ENCODE data around the gene ANAPC7.
"Not testable (repeated sequence)": the region's sequence is repeated elsewhere in the genome, so short reads cannot be mapped to it uniquely, and the experiment has no call there.

ANAPC7 gene

GRCh38 chr12:110373962-110374611 is 29.4 kb downstream of the ANAPC7 start:
- no peak for DNase-seq

DNA sequence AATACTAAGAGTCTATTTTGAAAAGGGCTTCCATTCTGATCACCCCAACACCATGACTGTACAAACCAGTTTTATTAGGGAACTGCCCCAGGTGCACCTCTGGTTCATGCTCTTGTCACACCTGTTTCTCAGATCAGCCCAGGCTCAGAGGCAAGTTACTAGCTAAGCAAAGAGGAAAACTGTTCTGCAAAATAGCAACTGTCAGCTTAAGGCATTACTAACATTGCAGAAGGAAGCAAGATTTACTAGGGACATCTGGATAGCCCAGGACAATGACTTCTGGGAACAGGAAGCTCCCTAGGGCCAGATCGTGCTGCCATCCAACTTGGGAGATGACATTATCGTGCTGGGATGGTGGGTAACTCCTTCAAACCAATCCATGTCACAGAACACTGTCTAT is 30.1 kb downstream of the ANAPC7 start:
- DNase-seq: no peak

GRCh38 chr12:110373025-110373424 is 30.5 kb downstream of the ANAPC7 start:
- DNase-seq: no peak

GRCh38 chr12:110372056-110372425 is 31.5 kb downstream of the ANAPC7 start:
- DNase-seq: no peak

DNA sequence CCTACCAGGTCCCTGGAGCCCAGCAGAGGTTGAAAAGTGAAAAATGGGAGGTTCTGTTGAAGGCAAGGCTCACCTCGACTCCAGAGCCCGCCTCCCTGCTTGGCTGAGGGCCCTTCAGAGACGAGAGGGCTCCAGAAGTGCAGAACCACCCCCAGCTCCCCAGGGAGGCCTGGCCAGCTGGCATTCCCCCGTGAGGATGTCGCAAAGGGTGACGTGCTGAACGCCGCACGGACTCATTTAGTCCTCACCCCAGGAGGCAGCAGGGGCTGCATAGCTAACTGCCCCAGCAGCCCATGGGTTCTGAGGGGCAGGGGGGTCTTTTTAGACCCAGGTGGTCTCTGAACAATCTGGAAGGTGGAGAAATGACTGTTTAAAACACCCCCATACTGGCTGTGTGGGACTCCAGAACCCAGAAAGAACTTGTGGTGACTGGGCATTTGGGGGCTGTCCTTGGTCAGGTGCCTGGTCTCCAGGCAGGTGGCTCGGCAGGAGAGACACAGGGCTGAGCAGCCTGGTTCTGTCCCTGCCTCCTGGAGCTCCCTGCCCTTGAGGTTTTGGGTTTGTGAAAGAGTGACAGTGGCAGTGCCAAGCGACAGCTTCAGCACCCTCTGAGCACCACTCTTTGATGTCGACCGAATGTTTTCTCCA is 32.0 kb downstream of the ANAPC7 start:
- DNase-seq: no peak

DNA sequence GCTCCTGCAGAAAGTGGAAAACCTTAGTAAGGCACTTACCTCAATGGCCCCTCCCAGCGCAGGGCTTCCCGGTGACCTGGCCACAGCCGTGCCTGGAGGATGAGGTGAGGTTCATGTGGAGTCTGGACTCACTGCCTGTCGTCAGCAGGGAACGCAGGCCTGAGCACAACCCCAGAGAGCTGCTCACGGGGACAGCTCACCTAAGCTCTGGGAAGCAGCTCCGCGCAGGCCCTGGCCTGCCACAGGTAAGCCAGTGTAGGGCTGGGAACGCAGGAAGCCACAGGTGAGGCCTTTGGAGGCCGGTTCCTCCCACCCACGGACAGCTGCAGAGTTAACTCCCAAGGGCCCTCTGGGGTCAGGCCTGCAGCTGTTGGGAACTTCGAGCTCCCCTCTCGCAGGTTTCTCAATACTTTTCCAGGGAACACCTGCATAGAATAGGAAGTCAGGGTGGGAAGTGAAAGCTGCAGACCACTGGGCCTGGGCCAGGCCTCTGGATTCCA is 32.7 kb downstream of the ANAPC7 start:
- no peak for DNase-seq

- no peak for DNase-seq
These were observed 33.5 kb downstream of the ANAPC7 start for GRCh38 chr12:110369992-110370391.

DNA sequence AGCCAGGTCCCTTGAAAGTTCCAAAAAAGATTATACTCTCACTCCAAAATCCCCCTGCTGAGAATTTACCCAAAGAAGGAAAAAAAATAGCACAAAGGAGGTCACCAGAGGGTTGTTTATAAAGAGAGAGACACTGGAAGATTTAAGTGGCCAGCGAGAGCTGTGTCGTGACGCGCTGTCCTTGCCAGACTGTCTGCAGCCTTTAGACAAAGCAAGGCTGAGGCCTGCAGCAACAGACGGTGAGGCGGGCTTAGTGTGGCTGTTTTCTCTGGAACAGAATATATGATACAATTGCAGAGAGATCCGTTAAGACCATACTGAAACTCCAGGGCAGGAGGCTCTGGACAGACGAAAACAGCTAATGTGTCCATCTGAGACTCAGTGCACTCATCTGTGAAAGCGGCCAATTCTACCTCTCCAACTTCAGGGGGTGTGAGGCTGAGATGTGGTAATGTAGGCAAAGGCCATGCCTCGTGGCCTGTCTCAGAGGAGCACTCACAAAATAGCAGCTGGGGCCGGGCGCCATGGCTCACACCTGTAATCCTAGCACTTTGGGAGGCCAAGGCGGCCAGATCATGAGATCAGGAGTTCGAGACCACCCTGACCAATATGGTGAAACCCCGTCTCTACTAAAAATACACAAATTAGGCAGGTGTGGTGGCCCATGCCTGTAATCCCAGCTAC is 36.2 kb downstream of the ANAPC7 start:
- no peak for DNase-seq

DNA sequence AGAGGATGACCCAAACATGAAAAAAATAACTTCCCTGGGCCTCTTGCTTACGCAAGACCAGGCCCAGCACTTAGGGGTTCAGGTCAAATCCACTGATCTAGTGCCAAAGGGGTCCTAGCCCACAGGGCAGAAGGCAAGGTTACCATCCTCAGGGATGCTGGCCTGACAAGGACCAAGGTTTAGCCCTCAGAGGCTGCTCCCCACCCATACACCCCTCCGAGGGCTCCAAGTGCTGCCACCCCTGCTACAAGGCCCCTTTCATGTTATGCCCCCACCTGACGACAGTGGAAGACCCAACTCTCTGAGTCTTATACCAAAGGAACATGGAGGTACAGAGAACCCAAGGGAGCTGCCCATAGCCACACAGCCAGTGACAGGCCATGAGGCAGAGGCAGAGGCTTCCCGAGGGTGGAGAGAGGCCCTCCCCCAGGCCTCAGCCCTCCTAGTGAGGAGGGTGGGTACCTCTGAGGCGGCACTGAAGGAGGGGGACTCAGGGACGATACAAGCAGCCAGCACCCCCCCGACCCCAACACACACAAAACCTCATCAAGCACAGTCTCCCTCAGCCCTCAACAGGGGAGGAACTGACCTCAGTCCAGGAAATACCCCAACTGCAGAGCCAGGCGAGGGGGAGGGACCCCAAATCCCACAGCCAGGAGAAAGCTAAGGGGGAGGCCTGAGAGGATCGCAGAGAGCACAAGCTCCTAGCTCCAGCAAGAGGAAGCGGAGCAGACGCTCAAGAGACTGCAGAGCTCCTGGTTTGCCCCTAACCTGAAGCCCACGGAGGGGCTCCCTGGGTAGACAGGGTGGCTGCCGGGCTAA is 37.0 kb downstream of the ANAPC7 start:
- no peak for DNase-seq

- DNase-seq: no peak
These were observed 37.8 kb downstream of the ANAPC7 start for GRCh38 chr12:110365489-110366320.

DNA sequence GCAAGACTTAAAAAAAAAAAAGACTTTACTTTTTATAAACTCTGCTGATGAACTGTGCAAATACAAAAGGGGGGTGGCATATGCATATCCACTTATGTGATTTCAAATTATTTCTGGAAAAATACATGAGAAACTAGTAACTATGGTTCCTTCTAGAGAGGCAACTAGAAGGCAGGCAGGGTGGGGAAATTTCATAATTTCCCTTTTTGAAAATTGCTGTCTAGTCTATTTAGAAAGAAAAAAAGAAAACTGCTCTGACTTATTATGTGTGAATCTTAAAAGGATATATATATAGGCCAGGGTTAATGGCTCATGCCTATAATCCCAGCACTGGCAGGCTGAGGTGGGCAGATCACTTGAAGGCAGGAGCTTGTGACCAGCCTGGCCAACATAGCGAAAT is 42.3 kb downstream of the ANAPC7 start:
- DNase-seq: no peak

- not testable (repeated sequence) for DNase-seq
These were observed 45.0 kb downstream of the ANAPC7 start for GRCh38 chr12:110358384-110359097.

DNA sequence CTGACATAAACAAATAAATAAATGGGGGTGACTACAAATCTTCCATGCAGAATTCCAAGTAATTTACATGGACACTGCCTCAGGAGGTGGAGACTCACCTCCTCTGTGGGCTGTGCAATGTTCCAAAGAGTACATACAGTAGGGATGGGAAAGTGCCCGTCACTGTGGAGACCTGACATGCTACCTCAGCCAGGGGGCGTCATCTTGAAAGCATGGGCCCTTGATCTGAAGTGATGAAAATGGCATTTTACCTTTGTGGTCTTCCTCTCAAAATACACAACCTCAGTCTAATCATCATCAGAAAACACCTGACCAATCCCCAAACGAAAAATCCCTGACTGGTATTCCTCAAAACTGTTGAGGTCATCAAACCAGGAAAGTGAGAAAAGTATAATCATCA is 48.4 kb downstream of the ANAPC7 start:
- no peak for DNase-seq

- DNase-seq: no peak
These were observed 49.2 kb downstream of the ANAPC7 start for GRCh38 chr12:110354172-110354780.

GRCh38 chr12:110353211-110353965 is 50.1 kb downstream of the ANAPC7 start:
- DNase-seq: no peak

DNA sequence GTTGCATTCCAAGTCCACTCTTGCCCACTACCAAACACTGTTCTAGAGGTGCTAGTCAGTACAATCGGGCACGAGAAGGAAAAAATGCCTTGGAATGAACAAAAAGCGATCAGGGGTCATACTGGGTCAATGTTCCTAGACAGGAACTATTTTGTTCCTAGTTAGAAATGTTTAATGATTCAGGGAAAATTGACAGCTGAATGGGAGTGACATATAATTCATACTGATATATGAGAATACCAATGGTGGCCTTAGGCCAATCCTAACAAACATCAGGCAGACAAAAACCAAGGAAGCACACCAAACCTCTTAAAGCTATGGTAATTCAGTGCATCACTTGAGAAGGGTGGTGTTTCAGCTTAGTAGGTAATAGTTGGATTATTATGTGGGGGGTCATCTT is 51.1 kb downstream of the ANAPC7 start:
- DNase-seq: no peak

DNA sequence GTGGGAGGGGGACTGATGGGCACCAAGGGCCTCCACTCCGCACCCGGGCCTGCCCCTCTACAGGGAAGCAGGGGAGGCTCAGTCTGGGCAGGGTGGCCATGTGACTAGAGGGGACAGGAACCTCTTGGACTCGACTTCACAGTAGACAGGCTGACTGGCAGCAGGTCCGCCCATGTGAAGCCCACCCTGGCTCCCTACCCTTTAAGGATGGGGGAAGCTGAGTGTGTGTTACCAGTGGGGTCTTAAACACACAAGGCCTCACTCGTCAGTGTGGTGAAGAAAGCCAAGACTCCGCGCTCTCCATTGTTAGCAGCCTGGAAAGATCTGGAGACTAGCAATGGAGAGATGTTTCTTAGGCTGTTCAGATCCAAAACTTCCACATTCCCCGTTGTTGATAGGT is 52.4 kb downstream of the ANAPC7 start:
- no peak for DNase-seq

DNA sequence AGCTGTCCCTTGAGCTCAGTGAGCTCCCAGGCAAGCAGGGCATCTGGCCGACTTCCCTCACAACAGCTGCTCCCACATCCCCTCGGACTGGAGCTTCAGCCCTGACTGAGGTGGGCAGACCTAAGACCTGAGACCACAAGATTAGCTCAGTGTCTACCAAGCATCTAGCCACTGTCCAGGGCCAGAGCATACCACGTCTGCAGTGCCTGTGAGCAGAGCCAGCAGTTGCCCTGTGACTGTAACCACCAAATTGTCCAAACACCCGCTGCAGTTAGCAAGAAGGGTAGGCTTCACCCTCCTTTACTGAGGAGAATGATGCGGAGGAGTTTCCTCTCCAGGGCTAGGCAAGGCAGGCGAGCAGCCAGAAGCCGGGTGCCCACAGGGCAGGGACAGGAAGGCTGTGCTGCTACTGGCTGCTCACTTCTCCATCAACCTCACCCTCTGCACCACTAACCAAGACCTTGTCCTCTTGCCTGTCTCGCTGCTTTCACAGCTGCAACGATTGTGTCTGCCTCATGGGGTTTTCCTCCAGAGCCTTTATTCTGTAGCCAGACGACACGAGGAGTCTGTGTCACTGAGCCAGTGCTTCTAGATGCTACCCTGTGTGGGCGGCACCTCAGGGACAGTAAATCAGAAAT is 53.9 kb downstream of the ANAPC7 start:
- no peak for DNase-seq

GRCh38 chr12:110349096-110349495 is 54.4 kb downstream of the ANAPC7 start:
- DNase-seq: no peak

Measured in NCI-H2029 treated with DMSO at 0.1 percent for 48 hours (cell line).